Neuronal stem cell (in vitro differentiated cells): Measurements from ENCODE around the gene NT5C3A.

ENCODE experiments used
- DNase-seq: peaks from one replicate; pipeline ENCODE4 v3.0.0-alpha.2; 2013; ENCODE audit warnings: low spot score
- H2AFZ ChIP-seq: one replicate; pipeline ENCODE4 v1.6.1; 2013; ENCODE audit warnings: mild to moderate bottlenecking, low read length, inconsistent platforms
- H2AK5ac ChIP-seq: 2 replicates; pipeline ENCODE4 v1.6.1; 2013; ENCODE audit warnings: low read depth, mild to moderate bottlenecking, inconsistent platforms, low read length, moderate library complexity, mixed read lengths
- H2BK120ac ChIP-seq: 2 replicates; pipeline ENCODE4 v1.6.1; 2013; ENCODE audit warnings: low read depth, mild to moderate bottlenecking, inconsistent platforms, low read length, moderate library complexity, mixed read lengths
- H2BK12ac ChIP-seq: one replicate; pipeline ENCODE4 v1.6.1; 2013; ENCODE audit warnings: low read length, inconsistent platforms
- H2BK15ac ChIP-seq: 2 replicates; pipeline ENCODE4 v1.6.1; 2013; ENCODE audit warnings: mild to moderate bottlenecking, low read length, inconsistent platforms, mixed read lengths
- H2BK5ac ChIP-seq: one replicate; pipeline ENCODE4 v1.6.1; 2013; ENCODE audit warnings: inconsistent platforms, mild to moderate bottlenecking, low read length, moderate library complexity
- H3K14ac ChIP-seq: one replicate; pipeline ENCODE4 v1.6.1; 2013; ENCODE audit warnings: low read length, inconsistent platforms
- H3K18ac ChIP-seq: 2 replicates; pipeline ENCODE4 v1.6.1; 2013; ENCODE audit warnings: low read length, inconsistent platforms
- H3K23ac ChIP-seq: 2 replicates; pipeline ENCODE4 v1.6.1; 2013; ENCODE audit warnings: low read depth, mild to moderate bottlenecking, mixed read lengths, low read length, inconsistent platforms; ENCODE audit not compliant: poor library complexity
- H3K27ac ChIP-seq: replicated peaks from 3 replicates; pipeline ENCODE4 v1.5.1; 2013; ENCODE audit warnings: low read length, inconsistent platforms
- H3K27me3 ChIP-seq, 3 experiments: 2 replicates each; pipeline ENCODE4 v1.6.1; 2013; ENCODE audit warnings: low read length in 3 of 3, mild to moderate bottlenecking in 2 of 3, inconsistent platforms in 1 of 3, low read depth in 1 of 3, mixed read lengths in 1 of 3, moderate library complexity in 1 of 3; ENCODE audit not compliant: control insufficient read depth in 3 of 3, insufficient read depth in 3 of 3
- H3K36me3 ChIP-seq, 2 donors: replicated peaks in 1 of 2; 2 replicates each; pipeline ENCODE4 v1.6.1; 2013; ENCODE audit warnings: low read length in 2 of 2; ENCODE audit not compliant: control insufficient read depth in 2 of 2, insufficient read depth in 2 of 2
- H3K4ac ChIP-seq: 2 replicates; pipeline ENCODE4 v1.6.1; 2013; ENCODE audit warnings: inconsistent platforms, mild to moderate bottlenecking, low read length, moderate library complexity
- H3K4me1 ChIP-seq, 2 donors: 1 replicate in 1 of 2; 2 replicates in 1 of 2; pipeline ENCODE4 v1.6.1; 2013; ENCODE audit warnings: low read length in 2 of 2, low read depth in 1 of 2; ENCODE audit not compliant: control insufficient read depth in 2 of 2, insufficient read depth in 1 of 2
- H3K4me2 ChIP-seq: one replicate; pipeline ENCODE4 v1.6.1; 2013; ENCODE audit warnings: mild to moderate bottlenecking, low read length, inconsistent platforms; ENCODE audit not compliant: insufficient read depth, poor library complexity, severe bottlenecking
- H3K4me3 ChIP-seq, 2 donors: 2 replicates each; pipeline ENCODE4 v1.5.1; 2013; ENCODE audit warnings: low read length in 2 of 2, mild to moderate bottlenecking in 2 of 2, inconsistent platforms in 1 of 2, moderate library complexity in 1 of 2
- H3K79me1 ChIP-seq: one replicate; pipeline ENCODE4 v1.6.1; 2013; ENCODE audit warnings: low read depth, mild to moderate bottlenecking, inconsistent platforms, low read length, moderate library complexity
- H3K9ac ChIP-seq: one replicate; pipeline ENCODE4 v1.6.1; 2013; ENCODE audit warnings: mild to moderate bottlenecking, low read depth, low read length, inconsistent platforms; ENCODE audit not compliant: poor library complexity
- H3K9me3 ChIP-seq, 2 donors: replicated peaks in 1 of 2; 2 replicates each; pipeline versions ENCODE3 to v1.6.1; 2013; ENCODE audit warnings: low read length in 2 of 2, mild to moderate bottlenecking in 2 of 2, inconsistent platforms in 1 of 2, low read depth in 1 of 2, mixed read lengths in 1 of 2, moderate library complexity in 1 of 2; ENCODE audit not compliant: control insufficient read depth in 2 of 2, insufficient read depth in 1 of 2
- H4K8ac ChIP-seq: one replicate; pipeline ENCODE4 v1.6.1; 2013; ENCODE audit warnings: low read depth, mild to moderate bottlenecking, inconsistent platforms, low read length, moderate library complexity
- H4K91ac ChIP-seq: one replicate; pipeline ENCODE4 v1.6.1; 2013; ENCODE audit warnings: low read length, low read depth, mild to moderate bottlenecking, inconsistent platforms; ENCODE audit not compliant: poor library complexity
- WGBS, 2 donors: extraction: QIAGEN DNeasy Blood & Tissue Kit; methylation state at CpG; one replicate each; pipeline ENCODE4 v1.1.7; 2013; ENCODE audit warnings: missing lambda C conversion rate in 2 of 2, mixed read lengths in 1 of 2; ENCODE audit not compliant: insufficient read length in 2 of 2, insufficient replicate concordance in 1 of 2; ENCODE audit errors: extremely low coverage in 2 of 2; 5-methylcytosine and 5-hydroxymethylcytosine counted together

NT5C3A gene

GRCh38 chr7:33087858-33088257, 25.3 kb upstream of the NT5C3A start:
- Histone ChIP-seq H3K27ac (no peak overlapping the region), H3K9ac (no peak overlapping the region), H3K36me3 (peaks cover 0 to under 1% of the 10 kb centered on the region in 2 donors), H2AFZ (no peak overlapping the region), H3K4me1 (no peaks in the 10 kb centered on the region), H3K4ac (no peak overlapping the region), H3K79me1 (no peaks in the 10 kb centered on the region), H3K18ac (no peak overlapping the region), H3K14ac (no peak overlapping the region), H3K4me2 (no peak overlapping the region), H4K8ac (no peak overlapping the region), H3K27me3 (no peaks in the 10 kb centered on the region), H3K4me3 (no peak overlapping the region), H2BK12ac (no peak overlapping the region), H2BK15ac (no peak overlapping the region), H3K23ac (no peak overlapping the region), H2BK5ac (no peak overlapping the region), H4K91ac (no peak overlapping the region), H2AK5ac (no peak overlapping the region), H2BK120ac (no peak overlapping the region), H3K9me3 (peaks cover 0 to 4% of the 10 kb centered on the region in 2 donors)
- no CpG with 5 or more reads among the region's 2 CpGs for WGBS, 2 donors
- no peak for DNase-seq

GRCh38 chr7:33087356-33087755, 24.8 kb upstream of the NT5C3A start:
- Histone ChIP-seq H2BK5ac (no peak overlapping the region), H3K14ac (no peak overlapping the region), H3K9ac (no peak overlapping the region), H3K27ac (no peak overlapping the region), H3K27me3 (no peaks in the 10 kb centered on the region), H3K4ac (no peak overlapping the region), H2AFZ (no peak overlapping the region), H2BK15ac (no peak overlapping the region), H3K18ac (no peak overlapping the region), H4K91ac (no peak overlapping the region), H3K4me1 (no peaks in the 10 kb centered on the region), H2BK120ac (no peak overlapping the region), H4K8ac (no peak overlapping the region), H3K23ac (no peak overlapping the region), H3K9me3 (peaks cover 0 to 4% of the 10 kb centered on the region in 2 donors), H2BK12ac (no peak overlapping the region), H3K79me1 (no peaks in the 10 kb centered on the region), H3K36me3 (no peaks in the 10 kb centered on the region), H2AK5ac (no peak overlapping the region), H3K4me2 (no peak overlapping the region), H3K4me3 (no peak overlapping the region)
- no CpG with 5 or more reads among the region's 2 CpGs for WGBS, 2 donors
- DNase-seq: no peak

- Histone ChIP-seq H2BK120ac (no peak overlapping the region), H3K18ac (no peak overlapping the region), H3K23ac (no peak overlapping the region), H2BK12ac (no peak overlapping the region), H3K79me1 (no peaks in the 10 kb centered on the region), H3K27ac (no peak overlapping the region), H3K4ac (no peak overlapping the region), H2BK5ac (no peak overlapping the region), H2AFZ (no peak overlapping the region), H3K4me2 (no peak overlapping the region), H4K8ac (no peak overlapping the region), H3K36me3 (no peaks in the 10 kb centered on the region), H4K91ac (no peak overlapping the region), H3K9ac (no peak overlapping the region), H2AK5ac (no peak overlapping the region), H3K27me3 (peaks cover 0 to 14% (median 0%) of the 10 kb centered on the region in 3 experiments), H3K4me3 (no peak overlapping the region), H3K9me3 (no peaks in the 10 kb centered on the region), H2BK15ac (no peak overlapping the region), H3K4me1 (no peaks in the 10 kb centered on the region), H3K14ac (no peak overlapping the region)
- no peak for DNase-seq
- WGBS, 2 donors: 100% methylated on average over 1 of the region's 9 CpGs; no CpG with 5 or more reads in 1 of the 2 donors
Observed at GRCh38 chr7:33079763-33080690, 17.5 kb upstream of the NT5C3A start.

GRCh38 chr7:33079096-33079495, 16.5 kb upstream of the NT5C3A start:
- H3K18ac ChIP-seq: no peak overlapping the region
- no peaks in the 10 kb centered on the region for H3K4me1 ChIP-seq
- H2BK12ac ChIP-seq: no peak overlapping the region
- no peak for DNase-seq
- H2AFZ ChIP-seq: no peak overlapping the region
- H2BK5ac ChIP-seq: no peak overlapping the region
- no peak overlapping the region for H2BK15ac ChIP-seq
- no peaks in the 10 kb centered on the region for H3K79me1 ChIP-seq
- peaks cover 0 to 18% (median 0%) of the 10 kb centered on the region in 3 experiments for H3K27me3 ChIP-seq
- H3K9ac ChIP-seq: no peak overlapping the region
- H4K91ac ChIP-seq: no peak overlapping the region
- H3K27ac ChIP-seq: no peak overlapping the region
- no peak overlapping the region for H2AK5ac ChIP-seq
- no peaks in the 10 kb centered on the region for H3K36me3 ChIP-seq
- no peak overlapping the region for H4K8ac ChIP-seq
- H3K14ac ChIP-seq: no peak overlapping the region
- no CpG with 5 or more reads among the region's 2 CpGs for WGBS, 2 donors
- no peak overlapping the region for H2BK120ac ChIP-seq
- H3K4me3 ChIP-seq: no peak overlapping the region
- no peak overlapping the region for H3K4me2 ChIP-seq
- H3K9me3 ChIP-seq: no peaks in the 10 kb centered on the region
- no peak overlapping the region for H3K4ac ChIP-seq
- H3K23ac ChIP-seq: no peak overlapping the region
